Suprapubic skin (tissue), 4 donors: ENCODE measurements around the gene DPP10. TPM values are rescaled to one million over a fixed set of nuclear protein-coding genes. Genes with fewer than 3 reads are reported as not detected.

Source experiments
- DNase-seq, 2 donors: peaks; one replicate each; pipeline ENCODE4 v3.0.0-alpha.2; 2019; ENCODE audit warnings: low spot score in 2 of 2
- H3K27ac ChIP-seq: fragments of 200-600 bp; sonication (generic); one replicate; pipeline ENCODE4 v1.5.1; 2019
- H3K27me3 ChIP-seq: fragments of 200-600 bp; sonication (generic); one replicate; pipeline ENCODE4 v1.5.1; 2019
- H3K36me3 ChIP-seq: fragments of 200-600 bp; sonication (generic); one replicate; pipeline ENCODE4 v1.5.1; 2019
- H3K4me1 ChIP-seq: fragments of 200-600 bp; sonication (generic); one replicate; pipeline ENCODE4 v1.5.1; 2019
- H3K4me3 ChIP-seq: fragments of 200-600 bp; sonication (generic); one replicate; pipeline ENCODE4 v1.5.1; 2019; ENCODE audit warnings: mild to moderate bottlenecking
- H3K9me3 ChIP-seq: fragments of 200-600 bp; sonication (generic); one replicate; pipeline ENCODE4 v1.5.1; 2019
- EP300 ChIP-seq: sonication (generic); formaldehyde crosslinking; IDR thresholded peaks from one replicate; pipeline ENCODE4 v1.6.1; 2017; ENCODE audit warnings: antibody characterized with exemption
- POLR2A ChIP-seq, 2 donors: fragments of 450-650 bp; IDR thresholded peaks; one replicate each; pipeline ENCODE4 v1.6.1; 2017; ENCODE audit warnings: antibody characterized with exemption in 2 of 2, mild to moderate bottlenecking in 2 of 2, moderate library complexity in 2 of 2
- POLR2AphosphoS5 ChIP-seq, 3 donors: sonication (generic); formaldehyde crosslinking; IDR thresholded peaks; one replicate each; pipeline ENCODE4 v1.6.1; 2017; ENCODE audit warnings: antibody characterized with exemption in 3 of 3
- WGBS: methylation state at CpG from one replicate; pipeline ENCODE4 v1.1.5; 2018; 5-methylcytosine and 5-hydroxymethylcytosine counted together
- total RNA-seq, 4 donors: library from RNA; depleted of rRNA; stranded (reverse); fragments of >200 nt; gene quantifications; one replicate each; pipeline ENCODE4 v1.1.0, GENCODE V29; 2016
- TF ChIP-seq, protein P1 (sequence below), 2 donors: fragments of 200-600 bp in 1 of 2; fragments of 450-650 bp in 1 of 2; sonication (generic) in 1 of 2; IDR thresholded peaks; one replicate each; pipeline ENCODE4 v1.5.1; 2016 to 2019; ENCODE audit warnings: antibody characterized with exemption in 2 of 2, mild to moderate bottlenecking in 1 of 2, moderate library complexity in 1 of 2

Gene DPP10
- total RNA-seq, 4 donors from 2014 or later = 0.68 to 1.4 TPM; not detected in 2

DNA sequence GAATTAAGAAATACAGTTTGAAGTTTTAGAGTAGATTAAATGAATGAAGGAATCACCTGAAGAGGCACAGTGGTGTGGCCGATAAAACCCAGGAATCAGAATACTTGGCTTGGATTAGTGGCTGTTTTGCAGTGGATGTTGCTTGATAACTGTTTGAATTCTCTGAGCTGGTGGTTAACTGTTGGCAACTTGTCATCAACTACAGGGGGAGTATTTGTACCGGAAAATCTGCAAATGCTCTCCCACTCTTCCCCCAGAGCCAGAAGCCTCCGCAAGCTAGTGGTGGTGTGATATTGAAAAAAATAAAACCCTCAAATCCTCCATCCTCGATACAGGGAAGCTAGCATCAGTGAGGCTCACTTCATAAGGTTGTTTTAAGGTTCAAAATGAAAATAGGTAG, 326.7 kb downstream of the DPP10 start:
- WGBS = 57% methylated on average over 4 of the region's 4 CpGs
- H3K27me3 ChIP-seq = no peaks in the 10 kb centered on the region
- DNase-seq = no peak
- H3K27ac ChIP-seq = no peak overlapping the region
- H3K36me3 ChIP-seq = no peaks in the 10 kb centered on the region
- H3K4me1 ChIP-seq = no peaks in the 10 kb centered on the region
- H3K4me3 ChIP-seq = no peak overlapping the region
- TF ChIP-seq POLR2A (IDR thresholded peaks at IDR 0.05) (no peak), POLR2AphosphoS5 (IDR thresholded peaks at IDR 0.05) (no peak), EP300 (no peak)
- TF ChIP-seq, protein P1, sequence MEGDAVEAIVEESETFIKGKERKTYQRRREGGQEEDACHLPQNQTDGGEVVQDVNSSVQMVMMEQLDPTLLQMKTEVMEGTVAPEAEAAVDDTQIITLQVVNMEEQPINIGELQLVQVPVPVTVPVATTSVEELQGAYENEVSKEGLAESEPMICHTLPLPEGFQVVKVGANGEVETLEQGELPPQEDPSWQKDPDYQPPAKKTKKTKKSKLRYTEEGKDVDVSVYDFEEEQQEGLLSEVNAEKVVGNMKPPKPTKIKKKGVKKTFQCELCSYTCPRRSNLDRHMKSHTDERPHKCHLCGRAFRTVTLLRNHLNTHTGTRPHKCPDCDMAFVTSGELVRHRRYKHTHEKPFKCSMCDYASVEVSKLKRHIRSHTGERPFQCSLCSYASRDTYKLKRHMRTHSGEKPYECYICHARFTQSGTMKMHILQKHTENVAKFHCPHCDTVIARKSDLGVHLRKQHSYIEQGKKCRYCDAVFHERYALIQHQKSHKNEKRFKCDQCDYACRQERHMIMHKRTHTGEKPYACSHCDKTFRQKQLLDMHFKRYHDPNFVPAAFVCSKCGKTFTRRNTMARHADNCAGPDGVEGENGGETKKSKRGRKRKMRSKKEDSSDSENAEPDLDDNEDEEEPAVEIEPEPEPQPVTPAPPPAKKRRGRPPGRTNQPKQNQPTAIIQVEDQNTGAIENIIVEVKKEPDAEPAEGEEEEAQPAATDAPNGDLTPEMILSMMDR (IDR thresholded peaks at IDR 0.05) = no peak
- H3K9me3 ChIP-seq = no peaks in the 10 kb centered on the region

DNA sequence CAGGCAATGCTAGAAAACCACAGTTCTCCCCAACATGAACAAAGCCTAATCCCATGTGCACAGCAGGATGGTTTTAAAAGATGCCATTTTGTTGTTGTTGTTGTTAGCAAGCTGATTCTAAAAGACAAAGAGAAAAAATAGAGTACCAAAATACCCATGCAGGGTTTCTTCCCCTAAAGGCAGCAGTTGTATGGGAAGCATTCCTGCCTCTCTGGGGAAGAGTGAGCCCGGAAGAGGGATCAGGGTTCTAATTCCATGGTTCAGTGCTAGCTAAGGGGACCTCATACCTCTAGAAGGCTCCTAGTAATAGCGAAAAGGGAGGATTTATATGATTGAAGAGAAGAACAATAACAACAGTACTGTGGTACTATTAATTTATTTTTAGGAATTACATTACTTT, 327.6 kb downstream of the DPP10 start:
- TF ChIP-seq EP300 (no peak), POLR2A (IDR thresholded peaks at IDR 0.05) (no peak), POLR2AphosphoS5 (IDR thresholded peaks at IDR 0.05) (no peak)
- TF ChIP-seq, protein P1 (IDR thresholded peaks at IDR 0.05) = no peak
- Histone ChIP-seq H3K9me3 (no peaks in the 10 kb centered on the region), H3K4me3 (no peak overlapping the region), H3K27me3 (no peaks in the 10 kb centered on the region), H3K36me3 (no peaks in the 10 kb centered on the region), H3K27ac (no peak overlapping the region), H3K4me1 (no peaks in the 10 kb centered on the region)
- no peak for DNase-seq
- WGBS = 82% methylated on average over 2 of the region's 2 CpGs

DNA sequence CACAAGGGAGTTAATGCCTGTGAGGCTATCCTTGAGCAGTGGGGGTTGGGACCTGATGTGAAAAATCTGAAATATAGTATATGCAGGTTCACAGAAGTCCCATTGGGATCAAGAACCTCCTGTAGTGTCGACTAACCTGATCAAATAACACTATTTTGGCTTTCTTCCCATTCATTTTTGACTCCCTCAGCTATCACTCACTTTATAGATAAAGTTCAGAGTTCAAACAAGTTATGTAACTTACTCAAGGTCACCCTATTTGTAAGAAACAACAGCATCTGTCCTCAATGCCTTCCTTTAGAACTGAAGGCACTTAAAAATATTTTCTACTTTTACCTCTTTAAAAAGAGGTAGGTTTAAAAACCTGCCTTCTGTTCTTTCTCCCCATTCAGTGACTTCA, 341.6 kb downstream of the DPP10 start:
- Histone ChIP-seq H3K36me3 (no peaks in the 10 kb centered on the region), H3K27me3 (no peaks in the 10 kb centered on the region), H3K27ac (no peak overlapping the region), H3K4me3 (no peak overlapping the region), H3K4me1 (no peaks in the 10 kb centered on the region), H3K9me3 (no peaks in the 10 kb centered on the region)
- WGBS = 26% methylated on average over 1 of the region's 1 CpG
- TF ChIP-seq, protein P1 (IDR thresholded peaks at IDR 0.05) = no peak
- TF ChIP-seq POLR2AphosphoS5 (IDR thresholded peaks at IDR 0.05) (no peak), POLR2A (IDR thresholded peaks at IDR 0.05) (no peak), EP300 (no peak)
- no peak for DNase-seq

DNA sequence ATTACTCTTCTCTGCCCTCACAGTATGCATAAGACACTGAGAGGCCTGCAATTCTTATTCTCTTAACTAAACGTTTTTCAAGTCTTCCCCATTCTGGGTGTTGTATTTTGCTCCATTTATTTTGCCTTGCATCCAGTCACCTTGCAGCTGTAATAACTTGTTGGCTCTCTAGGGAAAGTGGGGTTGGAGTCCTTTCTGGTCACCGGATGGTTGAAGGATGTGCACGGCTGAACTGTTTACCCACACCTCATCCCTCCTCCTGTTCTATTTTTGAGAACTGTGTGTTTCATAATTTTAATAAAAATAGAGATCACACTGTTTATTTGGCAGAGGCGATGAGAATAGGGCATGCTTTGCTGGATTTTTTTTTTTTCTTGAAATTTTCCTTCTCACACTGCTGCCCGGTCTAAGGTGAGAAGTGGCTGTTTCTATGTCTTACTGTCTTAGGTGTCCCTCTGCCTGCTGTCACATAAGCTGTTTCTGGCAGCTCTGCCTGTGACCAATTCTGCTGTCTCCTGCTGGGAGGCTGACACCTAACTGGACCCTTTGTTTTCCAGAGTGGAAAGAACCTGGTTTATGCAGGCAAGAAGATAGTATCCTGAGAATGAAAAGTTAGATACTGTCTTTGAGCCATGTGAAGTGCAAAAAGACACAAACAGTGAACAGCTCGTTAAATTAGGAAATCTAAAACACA, 342.6 kb downstream of the DPP10 start:
- no peak for DNase-seq
- Histone ChIP-seq H3K9me3 (no peaks in the 10 kb centered on the region), H3K27me3 (no peaks in the 10 kb centered on the region), H3K36me3 (no peaks in the 10 kb centered on the region), H3K4me1 (no peaks in the 10 kb centered on the region), H3K4me3 (no peak overlapping the region), H3K27ac (no peak overlapping the region)
- WGBS = 55% methylated on average over 6 of the region's 6 CpGs
- TF ChIP-seq POLR2A (IDR thresholded peaks at IDR 0.05) = no peak
- TF ChIP-seq EP300 = no peak
- TF ChIP-seq, protein P1 (IDR thresholded peaks at IDR 0.05) = no peak
- TF ChIP-seq POLR2AphosphoS5 (IDR thresholded peaks at IDR 0.05) = no peak

DNA sequence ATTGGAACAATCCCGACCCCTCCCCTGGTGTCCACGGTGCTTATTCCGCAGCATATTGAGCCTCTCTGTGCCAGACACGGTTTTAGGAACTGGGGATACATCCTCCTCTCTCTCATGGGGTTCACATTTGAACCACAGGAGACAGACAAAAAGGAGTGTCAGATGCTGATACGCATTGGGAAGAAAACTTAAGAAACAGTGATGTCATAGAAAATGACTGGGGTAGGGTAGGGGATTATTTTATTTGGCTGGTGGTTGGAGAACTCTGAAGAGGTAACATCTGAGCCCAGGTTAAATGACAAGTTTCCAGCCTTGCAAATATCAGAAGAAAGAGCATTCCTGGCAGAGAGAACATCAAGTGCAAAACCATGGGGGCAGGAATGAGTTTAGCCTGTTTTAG, 344.5 kb downstream of the DPP10 start:
- no peaks in the 10 kb centered on the region for H3K36me3 ChIP-seq
- no peaks in the 10 kb centered on the region for H3K9me3 ChIP-seq
- no peak for DNase-seq
- H3K27me3 ChIP-seq = no peaks in the 10 kb centered on the region
- no peaks in the 10 kb centered on the region for H3K4me1 ChIP-seq
- 79% methylated on average over 5 of the region's 5 CpGs for WGBS
- no peak overlapping the region for H3K27ac ChIP-seq
- no peak overlapping the region for H3K4me3 ChIP-seq
- TF ChIP-seq POLR2AphosphoS5 (IDR thresholded peaks at IDR 0.05) (no peak), POLR2A (IDR thresholded peaks at IDR 0.05) (no peak), EP300 (no peak)
- TF ChIP-seq, protein P1 (IDR thresholded peaks at IDR 0.05) = no peak
